HG03439 (cell line): ENCODE measurements around the gene NUBP2.
A peak's percentile ranks its signal among the peaks of the same experiment; 100 is the strongest.

Experiments used
- ATAC-seq: cut with Tn5 transposase; IDR thresholded peaks from one replicate; pipeline ENCODE4 v1.9.1; 2021; ENCODE audit warnings: mild to moderate bottlenecking, moderate library complexity; ENCODE audit not compliant: unreplicated experiment

NUBP2 gene

GRCh38 chr16:1822801-1823200 is 40.0 kb downstream of the NUBP2 start:
- no peak for ATAC-seq

GRCh38 chr16:1823821-1824220 is 41.1 kb downstream of the NUBP2 start:
- ATAC-seq: no peak

GRCh38 chr16:1825381-1825863 is 42.7 kb downstream of the NUBP2 start:
- no peak for ATAC-seq

- peak; percentile 52 for ATAC-seq
Observed at GRCh38 chr16:1825864-1826690, 43.3 kb downstream of the NUBP2 start.

- peak; percentile 84 for ATAC-seq
Observed at GRCh38 chr16:1826691-1827573, 44.2 kb downstream of the NUBP2 start, which contains the start of the genes FAHD1 and HAGH. Gene FAHD1, plus strand, starts transcription at chr16:1827206. Its CDS starts 33 bp downstream, at chr16:1827239. Gene HAGH, minus strand, starts transcription at chr16:1826825. Its CDS starts 38 bp downstream, at chr16:1826787.

- no peak for ATAC-seq
Observed at GRCh38 chr16:1828645-1829410, 46.1 kb downstream of the NUBP2 start.

- ATAC-seq: no peak
Observed at GRCh38 chr16:1830213-1830612, 47.5 kb downstream of the NUBP2 start.

GRCh38 chr16:1831186-1832075 is 48.7 kb downstream of the NUBP2 start:
- no peak for ATAC-seq

- no peak for ATAC-seq
Observed at GRCh38 chr16:1832838-1833454, 50.2 kb downstream of the NUBP2 start.

- no peak for ATAC-seq
Observed at GRCh38 chr16:1834096-1834495, 51.3 kb downstream of the NUBP2 start.
